Gastrocnemius medialis (tissue), 4 donors: Measurements from ENCODE around the gene CROCC. TPM values are rescaled to one million over a fixed set of nuclear protein-coding genes. Genes with fewer than 3 reads are reported as not detected.

ENCODE experiments used
- ATAC-seq, 2 donors: fragments of 150-250 bp; one replicate each; pipeline ENCODE4 v1.9.1; 2016
- DNase-seq, 2 donors: peaks; one replicate each; pipeline ENCODE4 v3.0.0-alpha.2; 2019
- H3K27ac ChIP-seq, 4 donors: fragments of 200-600 bp; sonication (generic); 1 replicate in 1 of 4; 2 replicates in 3 of 4; pipeline ENCODE4 v1.5.1; 2016 to 2018; ENCODE audit warnings: mild to moderate bottlenecking in 2 of 4, moderate library complexity in 1 of 4
- H3K27me3 ChIP-seq, 3 donors: fragments of 200-600 bp; sonication (generic) in 2 of 3; 1 replicate in 1 of 3; 2 replicates in 2 of 3; pipeline versions ENCODE4 v1.5.1 to v1.6.0; 2016 to 2019; ENCODE audit warnings: mild to moderate bottlenecking in 1 of 3, moderate library complexity in 1 of 3
- H3K36me3 ChIP-seq, 2 donors: fragments of 200-600 bp; sonication (generic) in 1 of 2; one replicate each; pipeline ENCODE4 v1.5.1; 2017 to 2018
- H3K4me1 ChIP-seq, 2 donors: fragments of 200-600 bp; sonication (generic) in 1 of 2; one replicate each; pipeline ENCODE4 v1.5.1; 2016 to 2017; ENCODE audit warnings: mild to moderate bottlenecking in 2 of 2
- H3K4me3 ChIP-seq, 4 donors: fragments of 200-600 bp; sonication (generic) in 3 of 4; 1 replicate in 1 of 4; 2 replicates in 3 of 4; pipeline ENCODE4 v1.5.1; 2016 to 2019; ENCODE audit warnings: mild to moderate bottlenecking in 2 of 4
- H3K9me3 ChIP-seq, 3 donors: fragments of 200-600 bp; sonication (generic) in 2 of 3; 1 replicate in 1 of 3; 2 replicates in 2 of 3; pipeline ENCODE4 v1.5.1; 2016 to 2019
- CTCF ChIP-seq, 5 experiments: fragments of 450-650 bp in 3 of 5; fragments of 200-600 bp in 2 of 5; sonication (generic) in 2 of 5; IDR thresholded peaks in 4 of 5; conservative IDR thresholded peaks in 1 of 5; 1 replicate in 4 of 5; 2 replicates in 1 of 5; pipeline ENCODE4 v1.5.1; 2016 to 2019; ENCODE audit warnings: antibody characterized with exemption in 5 of 5, mild to moderate bottlenecking in 3 of 5, moderate library complexity in 3 of 5
- POLR2A ChIP-seq, 2 donors: fragments of 450-650 bp; IDR thresholded peaks; one replicate each; pipeline ENCODE4 v1.6.1; 2017; ENCODE audit warnings: antibody characterized with exemption in 2 of 2, mild to moderate bottlenecking in 2 of 2, moderate library complexity in 2 of 2
- in situ Hi-C, 4 donors: fragments of 200-750 bp; cut with MboI; loops; one replicate each; pipeline versions ENCODE4 v1.15.0 to v1.8.0; 2017; ENCODE audit warnings: low sequenced_read_pairs in 4 of 4
- intact Hi-C: fragments of 100-400 bp; cut with DNase I; formaldehyde crosslinking; loops from one replicate; pipeline ENCODE4 v1.15.1; 2023; ENCODE audit warnings: low total_unique reads
- total RNA-seq, 4 donors: library from RNA; depleted of rRNA; stranded (reverse); fragments of >200 nt; gene quantifications; one replicate each; pipeline versions ENCODE4 v1.1.0 to v1.2.3, GENCODE V29; 2016

CROCC gene
- total RNA-seq, 4 donors from 2014 or later: 3.0 to 8.0 (median 5.3) TPM

GRCh38 chr1:16989676-16990391, 68.1 kb downstream of the CROCC start:
- DNase-seq (no peak), ATAC-seq (no peak)
- Histone ChIP-seq H3K9me3 (no peaks in the 10 kb centered on the region), H3K27ac (no peak overlapping the region), H3K27me3 (no peaks in the 10 kb centered on the region), H3K4me1 (no peaks in the 10 kb centered on the region), H3K36me3 (peaks cover 0 to 34% of the 10 kb centered on the region in 2 donors), H3K4me3 (no peak overlapping the region)
- TF ChIP-seq POLR2A (IDR thresholded peaks at IDR 0.05) (no peak), CTCF (IDR thresholded peaks at IDR 0.05 in 4 of 5, conservative IDR thresholded peaks at IDR 0.05 in 1 of 5) (no peak)
- in situ Hi-C loops: no loop called here
- intact Hi-C loops: no loop called here

GRCh38 chr1:16991571-16991970, 69.8 kb downstream of the CROCC start:
- no peak for ATAC-seq
- TF ChIP-seq CTCF (IDR thresholded peaks at IDR 0.05 in 4 of 5, conservative IDR thresholded peaks at IDR 0.05 in 1 of 5) (no peak), POLR2A (IDR thresholded peaks at IDR 0.05) (no peak)
- Histone ChIP-seq H3K27me3 (no peaks in the 10 kb centered on the region), H3K4me3 (no peak overlapping the region), H3K4me1 (no peaks in the 10 kb centered on the region), H3K36me3 (peaks cover 0 to 49% of the 10 kb centered on the region in 2 donors), H3K27ac (no peak overlapping the region), H3K9me3 (no peaks in the 10 kb centered on the region)
- intact Hi-C loops: no loop called here
- no peak for DNase-seq
- in situ Hi-C loops: no loop called here

- ATAC-seq (no peak), DNase-seq (no peak)
- intact Hi-C loops (no loop called here), in situ Hi-C loops (no loop called here)
- TF ChIP-seq POLR2A (IDR thresholded peaks at IDR 0.05) (no peak), CTCF (IDR thresholded peaks at IDR 0.05 in 4 of 5, conservative IDR thresholded peaks at IDR 0.05 in 1 of 5) (no peak)
- Histone ChIP-seq H3K9me3 (no peaks in the 10 kb centered on the region), H3K27me3 (no peaks in the 10 kb centered on the region), H3K4me1 (no peaks in the 10 kb centered on the region), H3K36me3 (peaks cover 0 to 50% of the 10 kb centered on the region in 2 donors), H3K4me3 (no peak overlapping the region), H3K27ac (no peak overlapping the region)
Measured at GRCh38 chr1:16992102-16992501, 70.4 kb downstream of the CROCC start.

- Histone ChIP-seq H3K4me1 (no peaks in the 10 kb centered on the region), H3K27me3 (no peaks in the 10 kb centered on the region), H3K4me3 (no peak overlapping the region), H3K27ac (no peak overlapping the region), H3K9me3 (no peaks in the 10 kb centered on the region), H3K36me3 (peaks cover 0 to 44% of the 10 kb centered on the region in 2 donors)
- in situ Hi-C loops (no loop called here), intact Hi-C loops (no loop called here)
- no peak for DNase-seq
- no peak for ATAC-seq
- TF ChIP-seq POLR2A (IDR thresholded peaks at IDR 0.05) (no peak), CTCF (IDR thresholded peaks at IDR 0.05 in 4 of 5, conservative IDR thresholded peaks at IDR 0.05 in 1 of 5) (no peak)
Measured at GRCh38 chr1:16992675-16993074, 70.9 kb downstream of the CROCC start.
